Brain microvascular endothelial cell (primary cell): ENCODE data around the gene LLPH.

Source experiments
- DNase-seq: peaks from one replicate; pipeline ENCODE4 v3.0.0-alpha.2; 2020
- H3K27ac ChIP-seq: fragments of 250-450 bp; sonication (Bioruptor Pico); 2 replicates; pipeline ENCODE4 v1.5.1; 2020; ENCODE audit warnings: mild to moderate bottlenecking, moderate library complexity
- H3K27me3 ChIP-seq: fragments of 250-450 bp; sonication (Bioruptor Pico); replicated peaks from 2 replicates; pipeline ENCODE4 v1.5.1; 2020; ENCODE audit warnings: mild to moderate bottlenecking
- H3K36me3 ChIP-seq: fragments of 250-450 bp; sonication (Bioruptor Pico); replicated peaks from 2 replicates; pipeline ENCODE4 v1.5.1; 2020; ENCODE audit warnings: mild to moderate bottlenecking
- H3K4me3 ChIP-seq: 2 replicates; pipeline ENCODE4 v1.5.1; 2011; ENCODE audit warnings: low read depth, mild to moderate bottlenecking, control low read depth, low read length, moderate library complexity
- in situ Hi-C: cut with HindIII; loops from 2 replicates; pipeline ENCODE4 v1.10.0; 2017; ENCODE audit warnings: low sequenced_read_pairs, low pct_ligation_motif_present
- TF ChIP-seq, protein P1 (sequence below): IDR thresholded peaks from 2 replicates; pipeline ENCODE4 v1.5.1; 2011; ENCODE audit warnings: low read depth, mild to moderate bottlenecking, moderate library complexity, low read length, control low read depth, inconsistent platforms; ENCODE audit errors: missing control alignments

LLPH gene

DNA sequence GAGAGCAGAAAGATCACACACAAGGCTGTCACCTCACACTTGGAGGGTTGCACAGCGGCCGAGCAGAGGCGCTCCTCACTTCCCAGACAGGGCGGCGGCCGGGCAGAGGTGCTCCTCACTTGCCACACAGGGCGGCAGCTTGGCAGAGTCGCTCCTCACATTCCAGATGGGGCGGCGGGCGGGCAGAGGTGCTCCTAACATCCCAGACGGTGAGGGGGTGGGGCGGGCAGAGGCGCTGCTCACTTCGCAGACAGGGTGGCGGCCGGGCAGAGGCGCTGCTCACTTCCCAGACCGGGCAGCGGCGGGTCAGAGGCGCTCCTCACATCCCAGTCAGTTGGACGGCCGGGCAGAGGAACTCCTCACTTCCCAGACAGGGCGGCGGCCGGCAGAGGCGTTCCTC lies 30.2 kb upstream of the LLPH start:
- H3K36me3 ChIP-seq: peaks cover 7% of the 10 kb centered on the region
- in situ Hi-C loops: no loop called here
- TF ChIP-seq, protein P1, sequence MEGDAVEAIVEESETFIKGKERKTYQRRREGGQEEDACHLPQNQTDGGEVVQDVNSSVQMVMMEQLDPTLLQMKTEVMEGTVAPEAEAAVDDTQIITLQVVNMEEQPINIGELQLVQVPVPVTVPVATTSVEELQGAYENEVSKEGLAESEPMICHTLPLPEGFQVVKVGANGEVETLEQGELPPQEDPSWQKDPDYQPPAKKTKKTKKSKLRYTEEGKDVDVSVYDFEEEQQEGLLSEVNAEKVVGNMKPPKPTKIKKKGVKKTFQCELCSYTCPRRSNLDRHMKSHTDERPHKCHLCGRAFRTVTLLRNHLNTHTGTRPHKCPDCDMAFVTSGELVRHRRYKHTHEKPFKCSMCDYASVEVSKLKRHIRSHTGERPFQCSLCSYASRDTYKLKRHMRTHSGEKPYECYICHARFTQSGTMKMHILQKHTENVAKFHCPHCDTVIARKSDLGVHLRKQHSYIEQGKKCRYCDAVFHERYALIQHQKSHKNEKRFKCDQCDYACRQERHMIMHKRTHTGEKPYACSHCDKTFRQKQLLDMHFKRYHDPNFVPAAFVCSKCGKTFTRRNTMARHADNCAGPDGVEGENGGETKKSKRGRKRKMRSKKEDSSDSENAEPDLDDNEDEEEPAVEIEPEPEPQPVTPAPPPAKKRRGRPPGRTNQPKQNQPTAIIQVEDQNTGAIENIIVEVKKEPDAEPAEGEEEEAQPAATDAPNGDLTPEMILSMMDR: no peak
- no peaks in the 10 kb centered on the region for H3K27me3 ChIP-seq
- DNase-seq: no peak
- H3K27ac ChIP-seq: no peak overlapping the region
- no peak overlapping the region for H3K4me3 ChIP-seq

DNA sequence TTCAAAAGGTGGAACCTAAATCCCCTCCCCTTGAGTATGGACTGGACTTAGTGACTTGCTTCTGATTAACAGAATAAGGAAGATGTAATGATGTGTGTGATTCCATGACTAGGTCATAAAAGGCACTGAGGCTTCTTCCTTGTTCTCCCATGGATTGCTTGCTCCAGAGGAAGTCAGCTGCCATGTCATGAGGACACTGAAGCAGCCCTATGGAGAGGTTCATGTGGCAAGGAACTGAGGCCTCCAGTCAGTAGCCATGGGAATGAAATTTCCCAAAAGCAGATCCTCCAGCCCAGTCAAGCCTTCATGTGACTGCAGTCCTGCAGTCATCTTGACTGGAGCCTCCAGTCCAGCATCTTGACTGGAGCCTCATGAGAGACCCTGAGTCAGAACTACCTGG lies 28.6 kb upstream of the LLPH start:
- no peak overlapping the region for H3K4me3 ChIP-seq
- peaks cover 7% of the 10 kb centered on the region for H3K36me3 ChIP-seq
- DNase-seq: no peak
- no peak overlapping the region for H3K27ac ChIP-seq
- in situ Hi-C loops: no loop called here
- TF ChIP-seq, protein P1: no peak
- no peaks in the 10 kb centered on the region for H3K27me3 ChIP-seq

DNA sequence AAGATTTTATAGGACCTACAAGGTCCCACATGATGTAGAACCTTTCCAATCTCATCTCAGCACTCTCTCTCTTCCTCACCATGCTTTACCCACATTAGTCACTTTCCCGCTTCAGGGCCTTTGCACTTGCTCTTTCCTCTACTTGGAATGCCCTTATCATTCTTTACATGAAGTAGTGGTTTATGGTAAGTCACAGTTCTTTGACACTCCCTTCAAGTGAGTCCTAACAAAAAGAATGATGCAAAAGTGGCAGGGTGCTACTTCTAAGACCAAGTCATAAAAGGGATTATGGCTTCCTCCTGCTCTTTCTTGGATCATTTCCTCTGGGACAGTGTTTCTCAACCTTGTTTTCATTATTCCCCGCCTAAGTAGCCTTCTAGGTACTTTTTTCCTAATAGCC lies 26.1 kb upstream of the LLPH start:
- TF ChIP-seq, protein P1: no peak
- Histone ChIP-seq H3K27me3 (no peaks in the 10 kb centered on the region), H3K36me3 (peaks cover 7% of the 10 kb centered on the region), H3K27ac (no peak overlapping the region), H3K4me3 (no peak overlapping the region)
- peak; percentile 6 for DNase-seq
- in situ Hi-C loops: no loop called here

DNA sequence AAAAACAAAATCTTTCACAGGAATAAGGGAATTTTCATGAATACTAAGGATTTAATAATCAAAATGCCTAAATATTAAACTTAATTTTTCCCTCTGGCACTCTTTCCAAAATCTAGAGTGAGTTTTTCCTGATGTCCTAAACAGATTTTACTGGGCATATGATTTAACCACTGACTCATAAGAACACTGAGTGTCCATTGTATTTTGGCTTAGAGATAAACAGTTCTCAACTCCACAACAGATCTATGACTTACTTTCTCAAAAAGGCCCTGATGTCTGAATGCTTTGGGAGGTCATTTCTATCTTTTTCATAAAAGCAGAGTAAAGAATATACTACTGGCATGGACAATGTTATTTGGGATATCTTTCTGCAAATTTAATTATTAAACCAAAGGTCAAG lies 24.2 kb upstream of the LLPH start:
- Histone ChIP-seq H3K27ac (no peak overlapping the region), H3K27me3 (no peaks in the 10 kb centered on the region), H3K4me3 (no peak overlapping the region), H3K36me3 (peaks cover 5% of the 10 kb centered on the region)
- DNase-seq: no peak
- TF ChIP-seq, protein P1: no peak
- in situ Hi-C loops: no loop called here

DNA sequence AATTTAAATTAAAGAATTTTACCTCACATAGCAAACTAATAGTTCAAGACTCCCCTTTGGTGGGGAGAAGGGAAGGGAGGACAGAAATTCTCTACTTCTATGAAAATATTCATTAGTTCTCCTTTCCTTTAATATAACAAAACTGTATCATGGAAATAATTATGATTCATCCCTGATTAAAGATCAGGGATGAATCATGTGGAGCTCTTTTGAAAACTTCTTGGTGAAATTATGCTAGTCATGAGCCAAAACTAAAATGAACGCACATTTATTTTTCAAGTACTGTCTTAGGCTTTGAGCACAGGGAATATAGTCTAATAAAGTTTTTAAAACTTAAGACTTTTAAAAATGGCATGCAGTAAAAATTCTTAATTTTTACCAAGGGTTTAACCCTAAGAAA lies 22.2 kb upstream of the LLPH start:
- H3K36me3 ChIP-seq: no peaks in the 10 kb centered on the region
- no peak for DNase-seq
- no peak overlapping the region for H3K27ac ChIP-seq
- TF ChIP-seq, protein P1: no peak
- no peak overlapping the region for H3K4me3 ChIP-seq
- in situ Hi-C loops: no loop called here
- no peaks in the 10 kb centered on the region for H3K27me3 ChIP-seq

DNA sequence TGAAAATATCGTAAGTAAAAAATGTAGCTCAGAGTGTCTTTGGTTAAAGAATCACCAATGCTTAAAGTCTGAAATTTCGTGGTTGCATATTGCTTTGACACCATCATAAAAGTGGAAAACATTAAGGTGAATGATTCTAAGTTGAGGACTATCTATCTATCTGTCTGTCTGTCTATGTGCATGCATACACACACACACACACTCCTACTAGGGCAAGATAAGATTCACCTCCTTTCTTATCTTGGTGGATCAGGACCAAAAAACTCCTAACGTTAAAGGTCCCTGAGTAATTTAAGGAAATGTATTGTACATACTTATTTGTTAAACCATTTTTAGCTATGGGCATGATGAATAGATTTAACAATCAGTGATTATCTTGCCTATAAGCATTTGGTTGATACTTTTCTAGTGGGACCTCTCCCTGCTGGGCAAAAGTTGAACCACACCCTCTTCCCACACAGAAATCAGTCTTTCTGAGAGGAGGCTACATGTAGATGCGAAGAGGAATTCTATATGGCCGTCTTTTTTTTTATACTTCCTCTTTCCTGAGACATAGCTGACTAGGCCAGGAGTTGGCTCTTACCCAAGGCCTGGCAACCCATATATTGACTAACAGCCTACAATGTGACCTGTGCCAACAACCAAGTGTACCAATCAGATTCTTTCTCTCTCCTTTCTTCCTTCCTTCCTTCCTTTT lies 19.3 kb upstream of the LLPH start:
- Histone ChIP-seq H3K27me3 (no peaks in the 10 kb centered on the region), H3K36me3 (no peaks in the 10 kb centered on the region), H3K4me3 (no peak overlapping the region), H3K27ac (no peak overlapping the region)
- in situ Hi-C loops: no loop called here
- TF ChIP-seq, protein P1: peak; percentile 42
- DNase-seq: no peak
